Activated CD4-positive, alpha-beta T cell treated with anti-CD3 and anti-CD28 coated beads, Interleukin-2, amount 10 ng/mL, durations not matched to agents 24 days and 14 days (primary cell): ENCODE measurements around the gene DNASE1. TPM values are rescaled to one million over a fixed set of nuclear protein-coding genes. Genes with fewer than 3 reads are reported as not detected.
A peak's percentile ranks its signal among the peaks of the same experiment; 100 is the strongest.

Experiments used
- DNase-seq: peaks from one replicate; pipeline ENCODE4 v3.0.0; 2022
- H3K27ac Mint-ChIP-seq: one replicate; pipeline ENCODE4 v1.8.0; 2022; ENCODE audit warnings: mild to moderate bottlenecking, mixed read lengths
- H3K27me3 Mint-ChIP-seq: one replicate; pipeline ENCODE4 v1.8.0; 2022; ENCODE audit warnings: mixed read lengths
- H3K36me3 Mint-ChIP-seq: one replicate; pipeline ENCODE4 v1.8.0; 2022; ENCODE audit warnings: low read depth, mild to moderate bottlenecking, mixed read lengths
- H3K4me1 Mint-ChIP-seq: one replicate; pipeline ENCODE4 v1.8.0; 2021; ENCODE audit warnings: mixed read lengths
- H3K4me3 Mint-ChIP-seq: one replicate; pipeline ENCODE4 v1.8.0; 2022; ENCODE audit warnings: mild to moderate bottlenecking, moderate library complexity, mixed read lengths
- H3K9me3 Mint-ChIP-seq: one replicate; pipeline ENCODE4 v1.8.0; 2021; ENCODE audit warnings: mixed read lengths
- intact Hi-C: fragments of 100-400 bp; cut with micrococcal nuclease; formaldehyde crosslinking; loops from one replicate; pipeline ENCODE4 v1.15.1; 2023
- total RNA-seq: library from RNA; stranded (reverse); gene quantifications from 2 replicates; pipeline ENCODE4 v1.2.3, GENCODE V29; 2022

The DNASE1 gene
- total RNA-seq, 1 donor from 2014 or later = 11.0 TPM

DNA sequence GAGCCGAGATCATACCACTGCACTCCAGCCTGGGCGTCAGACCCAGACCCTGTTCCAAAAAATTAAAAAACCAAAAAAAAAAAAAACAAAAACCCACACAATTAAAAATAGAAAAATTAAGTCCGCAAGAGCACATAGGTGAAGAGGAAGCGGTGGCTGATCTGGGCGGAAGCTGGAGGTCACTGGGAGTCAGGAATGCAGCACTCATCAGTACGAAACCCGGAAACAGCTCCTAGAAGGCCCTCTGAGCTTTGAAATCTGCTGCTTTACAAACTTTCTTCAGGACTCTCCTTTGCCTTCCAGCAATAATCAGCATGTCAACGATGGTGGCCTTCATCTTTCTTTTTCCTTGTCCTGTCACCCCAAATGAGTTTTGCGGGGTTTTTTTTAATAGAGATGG, 33.3 kb downstream of the DNASE1 start:
- no peaks in the 10 kb centered on the region for H3K9me3 Mint-ChIP-seq
- H3K4me3 Mint-ChIP-seq = no peak overlapping the region
- intact Hi-C loops = loop anchor here (2.0 kb wide), 1 partner anchor 61 kb away; no protein-coding TSS in a partner anchor
- H3K4me1 Mint-ChIP-seq = peaks cover 7% of the 10 kb centered on the region
- no peaks in the 10 kb centered on the region for H3K27me3 Mint-ChIP-seq
- peaks cover 43% of the 10 kb centered on the region for H3K36me3 Mint-ChIP-seq
- H3K27ac Mint-ChIP-seq = no peak overlapping the region
- DNase-seq = no peak

DNA sequence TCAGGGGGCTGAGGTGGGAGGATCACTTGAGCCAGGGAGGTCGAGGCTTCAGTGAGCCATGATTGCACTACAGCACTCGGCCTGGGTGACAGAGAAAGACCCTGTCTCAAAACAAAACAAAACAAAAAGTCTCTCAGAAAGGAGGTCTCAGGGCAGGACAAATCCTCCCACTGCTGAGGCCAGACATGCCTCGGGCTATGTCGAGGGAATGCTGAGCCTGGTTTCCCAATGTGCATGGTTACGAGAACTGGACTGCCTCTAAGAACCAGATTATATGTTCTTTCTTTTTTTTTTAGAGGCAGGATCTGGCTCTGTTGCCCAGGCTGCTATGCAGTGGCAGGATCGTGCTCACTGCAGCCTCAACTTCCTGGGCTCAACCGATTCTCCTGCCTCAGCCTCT, 35.2 kb downstream of the DNASE1 start:
- H3K4me3 Mint-ChIP-seq = no peak overlapping the region
- peaks cover 7% of the 10 kb centered on the region for H3K4me1 Mint-ChIP-seq
- H3K27me3 Mint-ChIP-seq = no peaks in the 10 kb centered on the region
- intact Hi-C loops = loop anchor here (1.0 to 2.0 kb wide), 2 partner anchors 27 to 191 kb away; partner anchors contain the start of genes CREBBP and TRAP1
- H3K27ac Mint-ChIP-seq = no peak overlapping the region
- H3K36me3 Mint-ChIP-seq = peaks cover 39% of the 10 kb centered on the region
- DNase-seq = no peak
- no peaks in the 10 kb centered on the region for H3K9me3 Mint-ChIP-seq

DNA sequence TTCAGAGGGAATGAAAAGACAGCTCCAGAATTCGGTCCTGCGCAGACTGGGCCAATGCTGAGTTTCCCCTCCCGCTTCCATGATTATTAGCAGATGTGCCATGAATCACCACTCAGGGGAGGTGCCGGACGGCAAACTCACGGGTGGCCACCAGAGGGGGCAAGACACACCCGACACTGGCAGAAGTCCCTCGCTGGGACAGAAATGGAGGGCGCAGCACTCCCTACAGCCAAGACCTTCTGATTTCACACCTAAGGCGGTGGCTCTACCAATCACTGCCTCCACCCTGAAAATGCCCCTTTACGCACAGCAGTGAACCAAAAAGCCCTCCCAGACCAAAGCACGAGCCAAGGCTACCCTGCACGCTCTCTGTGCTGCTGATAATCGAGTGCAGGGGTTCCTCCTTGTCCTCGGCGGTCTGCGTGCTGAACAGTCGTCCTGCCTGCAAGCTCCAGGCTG, 36.0 kb downstream of the DNASE1 start:
- Mint-ChIP-seq H3K4me3 (peak overlapping the region; percentile 25), H3K36me3 (peaks cover 37% of the 10 kb centered on the region), H3K27ac (peak overlapping the region; percentile 45), H3K27me3 (no peaks in the 10 kb centered on the region), H3K9me3 (no peaks in the 10 kb centered on the region), H3K4me1 (peaks cover 7% of the 10 kb centered on the region)
- peak; percentile 94 for DNase-seq
- intact Hi-C loops = loop anchor here (1.0 to 2.0 kb wide), 2 partner anchors 26 to 190 kb away; partner anchors contain the start of genes CREBBP and TRAP1

DNA sequence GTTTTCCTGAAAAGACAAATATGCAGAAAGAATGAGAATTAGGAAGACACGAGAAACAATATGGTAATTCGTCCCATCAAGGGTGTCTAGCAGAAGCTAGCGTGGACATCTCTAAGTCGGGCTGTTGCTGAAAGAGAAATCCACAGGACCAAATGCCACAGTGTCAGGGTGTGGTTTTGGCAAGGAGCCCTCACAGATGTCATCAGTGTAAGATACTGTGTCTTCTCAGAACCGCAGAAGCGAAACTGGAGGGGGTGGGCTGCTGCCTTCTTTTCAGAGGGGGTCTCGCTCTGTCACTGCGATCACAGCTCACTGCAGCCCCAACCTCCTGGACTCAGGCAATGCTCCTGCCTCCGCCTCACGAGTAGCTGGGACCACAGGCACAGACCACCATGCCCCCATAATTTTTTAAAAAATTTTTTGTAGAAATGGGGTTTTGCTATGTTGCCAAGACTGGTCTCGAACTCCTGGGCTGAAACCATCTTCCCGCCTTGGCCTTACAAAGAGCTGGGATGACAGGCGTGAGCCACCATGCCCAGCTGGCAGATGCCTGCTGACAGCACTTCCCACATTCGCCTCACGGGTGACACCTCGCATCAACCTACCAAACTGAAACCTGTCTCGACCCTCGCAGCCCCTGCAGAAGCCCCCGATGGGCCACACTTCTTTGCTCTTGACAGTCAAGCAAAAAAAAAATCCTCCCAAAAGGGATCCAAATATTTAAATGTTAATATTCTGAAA, 36.7 kb downstream of the DNASE1 start:
- peak overlapping the region; percentile 45 for H3K27ac Mint-ChIP-seq
- DNase-seq = no peak
- H3K27me3 Mint-ChIP-seq = no peaks in the 10 kb centered on the region
- peak overlapping the region; percentile 25 for H3K4me3 Mint-ChIP-seq
- no peaks in the 10 kb centered on the region for H3K9me3 Mint-ChIP-seq
- H3K36me3 Mint-ChIP-seq = peaks cover 39% of the 10 kb centered on the region
- intact Hi-C loops = loop anchor here (1.0 to 2.0 kb wide), 2 partner anchors 26 to 189 kb away; partner anchors contain the start of genes CREBBP and TRAP1
- peaks cover 8% of the 10 kb centered on the region for H3K4me1 Mint-ChIP-seq

DNA sequence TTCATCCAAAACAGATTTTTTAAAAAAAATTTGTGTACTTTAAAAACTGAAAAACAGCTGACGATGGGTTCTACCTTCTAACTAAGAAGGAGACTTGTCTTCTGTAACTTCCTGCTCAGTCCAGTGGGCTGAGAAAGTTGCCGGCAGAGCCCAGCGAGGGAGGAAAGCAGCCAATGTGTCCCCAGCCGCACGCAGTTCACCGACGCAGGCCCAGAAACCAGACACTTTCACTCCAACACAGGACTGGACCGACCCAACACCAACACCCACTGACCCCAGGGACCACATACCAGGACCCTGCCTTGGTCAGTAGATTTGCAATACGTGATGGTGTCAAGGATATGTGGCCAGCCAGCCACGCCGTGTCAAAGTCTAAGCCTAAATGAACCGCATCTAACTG, 37.3 kb downstream of the DNASE1 start:
- peaks cover 37% of the 10 kb centered on the region for H3K36me3 Mint-ChIP-seq
- no peak overlapping the region for H3K4me3 Mint-ChIP-seq
- no peak for DNase-seq
- intact Hi-C loops = loop anchor here (2.0 kb wide), 1 partner anchor 25 kb away; the partner anchor contains the start of gene TRAP1
- H3K9me3 Mint-ChIP-seq = no peaks in the 10 kb centered on the region
- no peak overlapping the region for H3K27ac Mint-ChIP-seq
- H3K4me1 Mint-ChIP-seq = peaks cover 11% of the 10 kb centered on the region
- H3K27me3 Mint-ChIP-seq = no peaks in the 10 kb centered on the region

DNA sequence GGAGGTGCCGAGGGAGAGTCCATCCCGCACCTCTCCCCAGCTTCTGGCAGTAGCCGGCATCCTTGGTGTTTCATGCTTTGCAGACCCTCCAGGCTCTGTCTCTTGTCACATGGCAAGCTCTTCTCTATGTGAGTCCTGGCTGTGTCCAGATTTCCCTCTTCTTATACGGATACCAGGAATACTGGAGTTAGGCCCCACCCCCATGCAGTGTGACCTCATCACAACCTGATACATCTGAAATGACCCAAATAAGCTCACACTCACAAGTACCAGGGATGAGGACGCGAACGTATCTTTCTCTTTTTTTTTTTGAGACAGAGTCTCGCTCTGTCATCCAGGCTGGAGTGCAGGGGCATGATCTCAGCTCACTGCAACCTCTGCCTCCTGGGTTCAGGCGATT, 39.6 kb downstream of the DNASE1 start:
- Mint-ChIP-seq H3K27ac (no peak overlapping the region), H3K27me3 (no peaks in the 10 kb centered on the region), H3K36me3 (peaks cover 27% of the 10 kb centered on the region), H3K4me3 (no peak overlapping the region), H3K9me3 (no peaks in the 10 kb centered on the region), H3K4me1 (peaks cover 14% of the 10 kb centered on the region)
- intact Hi-C loops = no loop called here
- DNase-seq = no peak

DNA sequence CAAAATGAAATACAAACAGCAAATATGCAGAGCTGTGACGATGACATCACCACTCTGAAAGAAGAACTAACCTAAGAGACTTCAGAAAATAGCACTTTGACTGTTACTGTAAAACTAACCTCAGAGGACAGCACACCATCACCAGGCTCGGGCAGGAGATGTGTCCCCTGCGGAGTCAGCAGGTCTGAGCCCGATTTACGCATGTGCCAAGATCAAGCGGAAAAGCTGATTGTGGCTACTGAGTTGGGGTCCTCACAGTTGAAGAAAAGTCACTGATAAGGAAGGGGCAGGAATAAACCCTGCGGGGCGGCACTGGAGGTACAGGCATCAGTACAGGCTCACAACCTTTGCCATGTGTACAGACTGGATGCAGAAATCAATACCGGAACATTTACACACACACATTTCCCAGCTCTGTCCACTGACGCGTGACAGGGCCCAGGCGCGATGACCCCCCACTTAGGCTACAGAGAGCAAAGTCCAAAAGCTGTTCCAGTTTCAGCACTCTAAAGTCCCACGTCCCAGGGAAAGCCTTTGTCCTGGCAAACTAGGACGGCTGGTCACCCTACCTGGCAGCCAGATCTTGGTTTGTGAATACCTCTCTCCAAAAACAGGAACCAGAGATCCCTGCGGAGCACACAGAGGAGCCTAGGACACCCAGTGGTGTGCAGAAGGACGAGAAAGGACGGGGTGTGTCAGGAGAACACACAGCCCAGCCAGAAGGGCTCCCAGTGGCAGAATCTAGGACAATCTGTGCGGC, 41.3 kb downstream of the DNASE1 start:
- Mint-ChIP-seq H3K36me3 (peaks cover 20% of the 10 kb centered on the region), H3K27me3 (no peaks in the 10 kb centered on the region), H3K9me3 (no peaks in the 10 kb centered on the region)

DNA sequence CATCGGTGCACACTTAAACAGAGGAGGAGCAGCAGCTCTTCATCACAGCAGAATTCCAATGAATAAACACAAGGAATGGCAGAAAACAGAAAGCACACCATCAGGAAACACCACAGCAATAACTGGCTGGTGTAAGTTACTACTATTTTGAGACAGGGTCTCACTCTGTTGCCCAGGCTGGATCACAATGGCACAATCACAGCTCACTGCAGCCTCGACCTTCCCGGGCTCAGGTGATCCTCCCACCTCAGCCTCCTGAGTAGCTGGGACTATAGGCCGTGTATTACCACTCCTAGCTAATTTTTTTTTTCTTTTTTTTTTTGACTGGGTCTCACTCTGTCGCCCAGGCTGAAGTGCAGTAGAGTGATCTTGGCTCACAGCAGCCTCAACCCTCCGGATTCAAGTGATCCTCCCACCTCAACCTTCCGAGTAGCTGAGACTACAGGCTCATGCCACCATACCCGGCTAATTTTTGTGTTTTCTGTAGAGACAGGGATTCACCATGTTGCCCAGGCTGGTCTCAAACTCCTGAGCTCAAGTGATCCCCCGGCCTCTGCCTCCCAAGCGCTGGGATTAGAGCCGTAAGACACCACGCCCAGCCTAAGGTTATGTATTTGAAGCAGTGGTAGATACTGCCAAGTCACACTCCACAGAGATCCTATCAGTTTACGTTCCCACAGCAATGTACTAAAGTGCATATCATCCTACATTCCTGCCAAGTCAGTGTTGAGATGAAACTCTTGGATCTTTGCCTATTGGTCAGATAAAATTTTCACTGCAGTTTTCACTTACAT, 42.1 kb downstream of the DNASE1 start:
- no peak for DNase-seq
- no peak overlapping the region for H3K4me3 Mint-ChIP-seq

More for the DNA sequence above, 41.3 kb downstream of the DNASE1 start:
- intact Hi-C loops = no loop called here
- Mint-ChIP-seq H3K27ac (no peak overlapping the region), H3K4me1 (peaks cover 11% of the 10 kb centered on the region), H3K4me3 (no peak overlapping the region)
- DNase-seq = no peak

DNA sequence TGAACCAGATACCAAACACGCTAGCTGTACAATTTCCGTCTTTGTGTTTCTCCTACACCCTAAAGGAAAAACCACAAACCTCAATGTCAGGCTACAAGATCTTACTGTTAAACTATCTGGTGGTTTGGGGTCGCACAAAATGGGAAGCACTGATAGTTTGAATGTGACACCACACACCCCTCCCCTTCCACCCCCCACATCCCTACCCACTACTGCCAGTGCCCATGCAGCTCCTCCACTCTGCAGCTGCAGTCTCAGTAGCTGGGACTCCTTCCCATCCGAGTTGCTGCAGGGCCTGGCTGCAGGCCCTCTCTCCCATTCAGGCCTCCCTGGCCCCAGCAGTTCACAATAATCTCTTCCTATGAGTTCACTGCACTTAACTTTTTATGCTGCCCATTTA, 44.5 kb downstream of the DNASE1 start:
- no peak overlapping the region for H3K27ac Mint-ChIP-seq
- H3K4me1 Mint-ChIP-seq = peaks cover 11% of the 10 kb centered on the region
- H3K9me3 Mint-ChIP-seq = no peaks in the 10 kb centered on the region
- peaks cover 30% of the 10 kb centered on the region for H3K36me3 Mint-ChIP-seq
- H3K4me3 Mint-ChIP-seq = no peak overlapping the region
- no peaks in the 10 kb centered on the region for H3K27me3 Mint-ChIP-seq
- DNase-seq = no peak
- intact Hi-C loops = no loop called here

More for the DNA sequence above, 42.1 kb downstream of the DNASE1 start:
- intact Hi-C loops = no loop called here
- Mint-ChIP-seq H3K9me3 (no peaks in the 10 kb centered on the region), H3K36me3 (peaks cover 22% of the 10 kb centered on the region), H3K27ac (no peak overlapping the region), H3K4me1 (peaks cover 11% of the 10 kb centered on the region), H3K27me3 (no peaks in the 10 kb centered on the region)

DNA sequence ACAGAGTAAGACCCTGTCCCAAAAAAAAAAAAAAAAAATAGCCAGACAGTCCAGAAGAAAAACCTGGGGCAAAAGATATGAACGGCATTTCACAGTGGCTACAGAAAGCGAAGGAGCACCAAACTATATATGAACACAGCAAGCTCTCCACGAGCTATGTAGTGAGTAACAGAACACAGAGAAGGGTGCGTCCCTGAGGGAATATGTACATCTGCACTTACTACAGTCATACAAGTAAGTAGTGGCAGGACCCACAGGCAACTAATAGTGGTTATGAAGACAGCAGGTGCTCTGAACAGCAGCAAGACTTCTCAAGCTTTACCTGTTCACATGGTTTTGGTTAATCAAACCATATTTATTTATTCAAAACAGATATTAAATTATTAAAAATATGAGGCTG, 47.0 kb downstream of the DNASE1 start:
- no peak overlapping the region for H3K27ac Mint-ChIP-seq

DNA sequence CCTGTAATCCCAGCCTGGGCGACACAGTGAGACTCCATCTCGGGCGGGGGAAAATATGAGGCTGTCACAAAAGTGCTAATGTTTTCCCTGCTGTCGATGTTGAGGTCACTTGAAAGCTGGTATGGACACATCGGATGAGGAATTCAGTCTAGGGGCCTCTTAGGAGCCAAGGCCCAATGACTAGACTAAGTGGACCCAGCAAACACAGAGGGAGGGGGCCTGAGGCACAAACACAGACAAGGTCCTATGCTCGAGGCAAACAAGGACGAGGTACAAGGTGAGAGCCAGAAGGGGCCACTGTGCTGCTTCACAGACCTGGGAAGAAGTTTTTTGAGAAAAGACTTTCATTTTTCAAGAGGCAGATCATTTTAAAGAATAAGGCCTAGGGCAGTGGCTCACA, 47.6 kb downstream of the DNASE1 start:
- intact Hi-C loops = no loop called here
- H3K4me1 Mint-ChIP-seq = peaks cover 7% of the 10 kb centered on the region
- peaks cover 23% of the 10 kb centered on the region for H3K36me3 Mint-ChIP-seq
- no peaks in the 10 kb centered on the region for H3K27me3 Mint-ChIP-seq
- no peak overlapping the region for H3K27ac Mint-ChIP-seq
- H3K4me3 Mint-ChIP-seq = no peak overlapping the region
- DNase-seq = no peak
- H3K9me3 Mint-ChIP-seq = no peaks in the 10 kb centered on the region

More for the DNA sequence above, 47.0 kb downstream of the DNASE1 start:
- H3K9me3 Mint-ChIP-seq = no peaks in the 10 kb centered on the region
- no peak for DNase-seq
- peaks cover 10% of the 10 kb centered on the region for H3K4me1 Mint-ChIP-seq
- no peaks in the 10 kb centered on the region for H3K27me3 Mint-ChIP-seq
- peaks cover 21% of the 10 kb centered on the region for H3K36me3 Mint-ChIP-seq
- intact Hi-C loops = no loop called here
- no peak overlapping the region for H3K4me3 Mint-ChIP-seq

DNA sequence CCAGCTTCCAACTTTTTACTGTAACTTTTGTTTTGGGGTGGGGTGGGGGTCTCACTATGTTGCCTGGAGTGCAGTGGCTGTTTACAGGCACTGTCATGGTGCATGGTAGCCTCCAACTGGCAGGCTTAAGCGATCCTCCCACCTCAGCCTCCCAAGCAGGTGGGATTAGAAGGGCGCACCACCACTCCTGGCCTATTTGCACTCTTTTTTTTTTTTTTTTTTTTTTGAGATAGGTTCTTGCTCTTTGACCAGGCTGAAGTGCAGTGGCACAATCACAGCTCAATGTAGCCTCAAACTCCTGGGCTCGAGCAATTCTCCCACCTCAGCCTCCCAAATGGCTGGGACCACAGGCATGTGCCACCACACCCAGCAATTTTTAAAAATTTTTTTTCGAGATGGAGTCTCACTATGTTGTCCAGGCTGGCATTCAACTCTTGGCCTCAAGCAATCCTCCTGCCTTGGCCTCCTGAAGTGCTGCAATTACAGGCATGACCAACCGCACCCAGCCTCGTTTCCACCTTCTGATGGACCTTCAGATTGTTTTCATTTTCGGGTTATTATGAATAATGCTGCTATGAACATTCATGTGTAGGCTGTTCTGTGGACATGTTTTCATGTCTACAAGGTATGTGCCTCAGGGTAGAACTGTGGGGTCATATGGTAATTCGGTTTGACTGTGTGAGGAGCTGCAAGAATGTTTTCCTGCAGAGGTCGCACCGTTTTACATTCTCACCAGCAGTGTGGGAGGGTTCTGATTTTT, 51.9 kb downstream of the DNASE1 start:
- Mint-ChIP-seq H3K36me3 (peaks cover 25% of the 10 kb centered on the region), H3K27ac (no peak overlapping the region)

More for the DNA sequence above, 51.9 kb downstream of the DNASE1 start:
- no peak for DNase-seq
- Mint-ChIP-seq H3K4me1 (peaks cover 3% of the 10 kb centered on the region), H3K9me3 (no peaks in the 10 kb centered on the region), H3K27me3 (no peaks in the 10 kb centered on the region), H3K4me3 (no peak overlapping the region)
- intact Hi-C loops = no loop called here
